Keratinocyte (primary cell): ENCODE data around the gene CDK13. TPM values are rescaled to one million over a fixed set of nuclear protein-coding genes. Genes with fewer than 3 reads are reported as not detected.

ENCODE experiments used
- DNase-seq: peaks from one replicate; pipeline ENCODE4 v3.0.0-alpha.2; 2011; ENCODE audit warnings: low read depth, missing footprints, low spot score
- FAIRE-seq: peaks from 2 replicates; lab custom pipeline; 2011; peaks lifted over from hg19 to GRCh38; lab: Jason Lieb, UNC
- H2AFZ ChIP-seq: 2 replicates; pipeline ENCODE4 v1.6.0; 2012; ENCODE audit warnings: low read length, control low read depth, inconsistent platforms; ENCODE audit not compliant: control insufficient read depth
- H3K27ac ChIP-seq: 2 replicates; pipeline ENCODE4 v1.5.1; 2011; ENCODE audit warnings: low read length; ENCODE audit not compliant: control insufficient read depth, insufficient read depth
- H3K27me3 ChIP-seq: 3 replicates; pipeline ENCODE4 v1.6.0; 2011; ENCODE audit warnings: low read length; ENCODE audit not compliant: control insufficient read depth, insufficient read depth; ENCODE audit errors: extremely low read depth
- H3K36me3 ChIP-seq, 2 experiments: 2 replicates in 1 of 2; 3 replicates in 1 of 2; pipeline ENCODE4 v1.5.1; 2011; ENCODE audit warnings: low read length in 2 of 2, mild to moderate bottlenecking in 1 of 2; ENCODE audit not compliant: control insufficient read depth in 2 of 2, insufficient read depth in 2 of 2; ENCODE audit errors: extremely low read depth in 1 of 2
- H3K4me1 ChIP-seq: 3 replicates; pipeline ENCODE4 v1.5.1; 2011; ENCODE audit warnings: low read length; ENCODE audit not compliant: control insufficient read depth, insufficient read depth; ENCODE audit errors: extremely low read depth
- H3K4me2 ChIP-seq: 3 replicates; pipeline ENCODE4 v1.6.0; 2011; ENCODE audit warnings: low read depth, low read length; ENCODE audit not compliant: control insufficient read depth, insufficient read depth; ENCODE audit errors: extremely low read depth
- H3K4me3 ChIP-seq, 3 experiments: fragments of 200-600 bp in 1 of 3; sonication (generic) in 1 of 3; 2 replicates in 2 of 3; 3 replicates in 1 of 3; pipeline ENCODE4 v1.5.1; 2011 to 2016; ENCODE audit warnings: low read length in 3 of 3, mild to moderate bottlenecking in 3 of 3, control low read depth in 2 of 3, inconsistent platforms in 1 of 3, low read depth in 1 of 3, mixed read lengths in 1 of 3, mixed run types in 1 of 3, moderate library complexity in 1 of 3; ENCODE audit not compliant: control insufficient read depth in 2 of 3, insufficient read depth in 2 of 3; ENCODE audit errors: extremely low read depth in 1 of 3
- H3K79me2 ChIP-seq: 2 replicates; pipeline ENCODE4 v1.6.0; 2012; ENCODE audit warnings: low read length; ENCODE audit not compliant: control insufficient read depth, insufficient read depth
- H3K9ac ChIP-seq: 3 replicates; pipeline ENCODE4 v1.6.0; 2011; ENCODE audit warnings: low read length; ENCODE audit not compliant: control insufficient read depth, insufficient read depth; ENCODE audit errors: extremely low read depth
- H3K9me1 ChIP-seq: 3 replicates; pipeline ENCODE4 v1.6.0; 2011; ENCODE audit warnings: low read length; ENCODE audit not compliant: control insufficient read depth, insufficient read depth; ENCODE audit errors: extremely low read depth
- H3K9me3 ChIP-seq: 2 replicates; pipeline ENCODE4 v1.5.1; 2012; ENCODE audit warnings: low read depth, low read length; ENCODE audit not compliant: control insufficient read depth
- H4K20me1 ChIP-seq: 3 replicates; pipeline ENCODE4 v1.6.0; 2011; ENCODE audit warnings: low read length; ENCODE audit not compliant: control insufficient read depth, insufficient read depth; ENCODE audit errors: extremely low read depth
- EZH2 ChIP-seq: IDR thresholded peaks from one replicate; pipeline ENCODE4 v1.6.1; 2012; ENCODE audit warnings: inconsistent platforms, mild to moderate bottlenecking, low read length, moderate library complexity
- dilution Hi-C: fragments of 300-500 bp; cut with MboI; formaldehyde crosslinking; loops from one replicate; pipeline ENCODE4 v1.7.0; 2020; ENCODE audit warnings: low sequenced_read_pairs; ENCODE audit not compliant: extremely low pct_ligation_motif_present
- polyA plus RNA-seq, 5 experiments: library from polyadenylated mRNA; depleted of rRNA in 3 of 5; stranded (reverse) in 3 of 5; stranded (forward) in 1 of 5; unstranded in 1 of 5; fragments of >200 nt; gene quantifications; 1 replicate in 1 of 5; 2 replicates in 3 of 5; 3 replicates in 1 of 5; pipeline versions ENCODE4 v1.2.1 to v1.2.3, GENCODE V29; 2011 to 2012; ENCODE audit warnings: missing spikeins in 2 of 5, low read depth in 1 of 5, low replicate concordance in 1 of 5
- TF ChIP-seq, protein P1 (sequence below), 3 experiments: IDR thresholded peaks in 1 of 3; conservative IDR thresholded peaks in 1 of 3; optimal IDR thresholded peaks in 1 of 3; 2 replicates in 2 of 3; 3 replicates in 1 of 3; pipeline versions ENCODE3 to v1.5.1; 2011; ENCODE audit warnings: low read length in 3 of 3, mild to moderate bottlenecking in 3 of 3, moderate library complexity in 2 of 3, control low read depth in 1 of 3, inconsistent platforms in 1 of 3; ENCODE audit not compliant: insufficient read depth in 2 of 3; ENCODE audit errors: extremely low read depth in 1 of 3

The CDK13 gene
- polyA plus RNA-seq, 1 donor (not counting 4 experiments of a cell fraction or from before 2014, with no cell fraction given), result 25.4 TPM

DNA sequence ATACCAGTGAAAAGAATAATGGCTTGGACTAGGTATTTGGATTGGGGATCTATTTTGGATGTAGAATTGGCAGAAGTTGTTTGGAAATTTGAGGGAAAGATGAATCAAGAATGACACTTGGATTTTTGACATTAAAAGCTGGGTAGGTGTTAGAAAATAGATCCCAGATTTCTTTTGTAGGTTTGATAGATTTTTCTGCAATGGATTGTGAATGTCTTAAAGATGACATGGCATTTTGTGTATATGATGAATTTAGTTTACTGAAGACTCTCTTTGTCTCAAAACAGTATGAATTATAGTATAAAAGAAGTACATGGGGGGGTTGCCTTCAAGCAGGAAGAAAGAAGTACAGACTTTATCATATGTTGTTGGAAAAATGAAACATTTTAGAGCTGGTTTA is 108.6 kb downstream of the CDK13 start:
- dilution Hi-C loops, result no loop called here
- Histone ChIP-seq H3K9ac (no peak overlapping the region), H3K79me2 (no peaks in the 10 kb centered on the region), H3K4me2 (no peak overlapping the region), H3K27ac (no peak overlapping the region), H3K9me3 (no peaks in the 10 kb centered on the region), H3K4me1 (no peaks in the 10 kb centered on the region), H4K20me1 (no peaks in the 10 kb centered on the region), H3K4me3 (no peak overlapping the region), H2AFZ (no peak overlapping the region), H3K27me3 (no peaks in the 10 kb centered on the region), H3K9me1 (no peaks in the 10 kb centered on the region), H3K36me3 (peaks cover 4% of the 10 kb centered on the region in 2 experiments)
- FAIRE-seq, result no peak
- no peak for DNase-seq
- TF ChIP-seq, protein P1, sequence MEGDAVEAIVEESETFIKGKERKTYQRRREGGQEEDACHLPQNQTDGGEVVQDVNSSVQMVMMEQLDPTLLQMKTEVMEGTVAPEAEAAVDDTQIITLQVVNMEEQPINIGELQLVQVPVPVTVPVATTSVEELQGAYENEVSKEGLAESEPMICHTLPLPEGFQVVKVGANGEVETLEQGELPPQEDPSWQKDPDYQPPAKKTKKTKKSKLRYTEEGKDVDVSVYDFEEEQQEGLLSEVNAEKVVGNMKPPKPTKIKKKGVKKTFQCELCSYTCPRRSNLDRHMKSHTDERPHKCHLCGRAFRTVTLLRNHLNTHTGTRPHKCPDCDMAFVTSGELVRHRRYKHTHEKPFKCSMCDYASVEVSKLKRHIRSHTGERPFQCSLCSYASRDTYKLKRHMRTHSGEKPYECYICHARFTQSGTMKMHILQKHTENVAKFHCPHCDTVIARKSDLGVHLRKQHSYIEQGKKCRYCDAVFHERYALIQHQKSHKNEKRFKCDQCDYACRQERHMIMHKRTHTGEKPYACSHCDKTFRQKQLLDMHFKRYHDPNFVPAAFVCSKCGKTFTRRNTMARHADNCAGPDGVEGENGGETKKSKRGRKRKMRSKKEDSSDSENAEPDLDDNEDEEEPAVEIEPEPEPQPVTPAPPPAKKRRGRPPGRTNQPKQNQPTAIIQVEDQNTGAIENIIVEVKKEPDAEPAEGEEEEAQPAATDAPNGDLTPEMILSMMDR (optimal IDR thresholded peaks at IDR 0.05 in 1 of 3, IDR thresholded peaks at IDR 0.05 in 1 of 3, conservative IDR thresholded peaks at IDR 0.05 in 1 of 3; ENCODE audit: extremely low read depth in 1 of 3, insufficient read depth in 2 of 3, low read length in 3 of 3), result no peak
- TF ChIP-seq EZH2, result no peak

DNA sequence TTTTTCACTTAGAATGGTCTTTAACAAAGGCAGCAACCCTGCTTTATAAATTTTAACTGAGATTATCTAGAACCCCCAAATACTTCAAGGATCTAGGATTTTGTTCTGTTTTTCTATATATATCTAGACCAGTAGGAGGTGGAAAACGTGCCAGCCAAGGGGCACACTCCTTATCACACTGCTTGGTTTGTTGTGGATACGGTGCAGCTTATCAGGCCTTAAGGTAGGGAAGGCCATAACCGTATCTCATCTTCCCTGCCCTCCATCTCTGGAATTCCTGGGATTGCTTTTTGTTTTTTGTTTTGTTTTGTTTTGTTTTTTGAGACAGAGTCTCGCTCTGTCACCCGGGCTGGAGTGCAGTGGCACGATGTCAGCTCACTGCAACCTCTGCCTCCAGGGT is 109.0 kb downstream of the CDK13 start:
- H3K4me1 ChIP-seq, result no peaks in the 10 kb centered on the region
- no peaks in the 10 kb centered on the region for H3K9me3 ChIP-seq
- H3K27me3 ChIP-seq, result no peaks in the 10 kb centered on the region
- DNase-seq, result no peak
- no peaks in the 10 kb centered on the region for H4K20me1 ChIP-seq
- no peaks in the 10 kb centered on the region for H3K9me1 ChIP-seq
- H3K9ac ChIP-seq, result no peak overlapping the region
- dilution Hi-C loops, result no loop called here
- H3K27ac ChIP-seq, result no peak overlapping the region
- no peaks in the 10 kb centered on the region for H3K79me2 ChIP-seq
- H3K4me3 ChIP-seq, result no peak overlapping the region
- no peak overlapping the region for H2AFZ ChIP-seq
- TF ChIP-seq, protein P1 (optimal IDR thresholded peaks at IDR 0.05 in 1 of 3, IDR thresholded peaks at IDR 0.05 in 1 of 3, conservative IDR thresholded peaks at IDR 0.05 in 1 of 3; ENCODE audit: extremely low read depth in 1 of 3, insufficient read depth in 2 of 3, low read length in 3 of 3), result no peak
- no peak for TF ChIP-seq EZH2
- peaks cover 4% of the 10 kb centered on the region in 2 experiments for H3K36me3 ChIP-seq
- FAIRE-seq, result no peak
- no peak overlapping the region for H3K4me2 ChIP-seq
